Esophagus muscularis mucosa (tissue), 4 donors: ENCODE results near the gene CLDN6. TPM values are rescaled to one million over a fixed set of nuclear protein-coding genes. Genes with fewer than 3 reads are reported as not detected.

Experiments
- DNase-seq: peaks from one replicate; pipeline ENCODE4 v3.0.0-alpha.2; 2017; ENCODE audit errors: extremely low spot score
- H3K27ac ChIP-seq, 4 donors: fragments of 200-600 bp; sonication (generic); replicated peaks in 1 of 4; 1 replicate in 3 of 4; 2 replicates in 1 of 4; pipeline ENCODE4 v1.5.1; 2016 to 2019; ENCODE audit warnings: mild to moderate bottlenecking in 1 of 4
- H3K27me3 ChIP-seq, 4 donors: fragments of 200-600 bp; sonication (generic); one replicate each; pipeline versions ENCODE4 v1.5.1 to v1.6.0; 2016 to 2019
- H3K36me3 ChIP-seq, 4 donors: fragments of 200-600 bp; sonication (generic); one replicate each; pipeline ENCODE4 v1.5.1; 2016 to 2019
- H3K4me1 ChIP-seq, 4 donors: fragments of 200-600 bp; sonication (generic); one replicate each; pipeline ENCODE4 v1.5.1; 2016 to 2019
- H3K4me3 ChIP-seq, 4 donors: fragments of 200-600 bp; sonication (generic); 1 replicate in 2 of 4; 2 replicates in 2 of 4; pipeline ENCODE4 v1.5.1; 2016 to 2019; ENCODE audit warnings: mild to moderate bottlenecking in 4 of 4, moderate library complexity in 1 of 4
- H3K9me3 ChIP-seq, 4 donors: fragments of 200-600 bp; sonication (generic); 1 replicate in 3 of 4; 2 replicates in 1 of 4; pipeline ENCODE4 v1.5.1; 2016 to 2019
- EP300 ChIP-seq: sonication (generic); formaldehyde crosslinking; IDR thresholded peaks from one replicate; pipeline ENCODE4 v1.6.1; 2017; ENCODE audit warnings: antibody characterized with exemption
- POLR2A ChIP-seq: fragments of 450-650 bp; IDR thresholded peaks from one replicate; pipeline ENCODE4 v1.6.1; 2017; ENCODE audit warnings: antibody characterized with exemption, moderate library complexity, mild to moderate bottlenecking, low read depth
- POLR2AphosphoS5 ChIP-seq, 2 donors: sonication (generic); formaldehyde crosslinking; IDR thresholded peaks; one replicate each; pipeline ENCODE4 v1.6.1; 2017; ENCODE audit warnings: antibody characterized with exemption in 2 of 2
- WGBS: methylation state at CpG from one replicate; pipeline ENCODE4 v1.1.5; 2018; 5-methylcytosine and 5-hydroxymethylcytosine counted together
- intact Hi-C: fragments of 100-400 bp; cut with DNase I; formaldehyde crosslinking; loops from one replicate; pipeline ENCODE4 v1.15.1; 2023
- total RNA-seq, 4 donors: library from RNA; depleted of rRNA; stranded (reverse); fragments of >200 nt; gene quantifications; one replicate each; pipeline versions ENCODE4 v1.1.0 to v1.2.1, GENCODE V29; 2016
- TF ChIP-seq, protein P1 (sequence below), 3 experiments: fragments of 200-600 bp in 2 of 3; fragments of 450-650 bp in 1 of 3; sonication (generic) in 2 of 3; IDR thresholded peaks; one replicate each; pipeline ENCODE4 v1.5.1; 2017 to 2019; ENCODE audit warnings: antibody characterized with exemption in 3 of 3, mild to moderate bottlenecking in 2 of 3, moderate library complexity in 1 of 3

The CLDN6 gene
- total RNA-seq, 4 donors from 2014 or later, result not detected

DNA sequence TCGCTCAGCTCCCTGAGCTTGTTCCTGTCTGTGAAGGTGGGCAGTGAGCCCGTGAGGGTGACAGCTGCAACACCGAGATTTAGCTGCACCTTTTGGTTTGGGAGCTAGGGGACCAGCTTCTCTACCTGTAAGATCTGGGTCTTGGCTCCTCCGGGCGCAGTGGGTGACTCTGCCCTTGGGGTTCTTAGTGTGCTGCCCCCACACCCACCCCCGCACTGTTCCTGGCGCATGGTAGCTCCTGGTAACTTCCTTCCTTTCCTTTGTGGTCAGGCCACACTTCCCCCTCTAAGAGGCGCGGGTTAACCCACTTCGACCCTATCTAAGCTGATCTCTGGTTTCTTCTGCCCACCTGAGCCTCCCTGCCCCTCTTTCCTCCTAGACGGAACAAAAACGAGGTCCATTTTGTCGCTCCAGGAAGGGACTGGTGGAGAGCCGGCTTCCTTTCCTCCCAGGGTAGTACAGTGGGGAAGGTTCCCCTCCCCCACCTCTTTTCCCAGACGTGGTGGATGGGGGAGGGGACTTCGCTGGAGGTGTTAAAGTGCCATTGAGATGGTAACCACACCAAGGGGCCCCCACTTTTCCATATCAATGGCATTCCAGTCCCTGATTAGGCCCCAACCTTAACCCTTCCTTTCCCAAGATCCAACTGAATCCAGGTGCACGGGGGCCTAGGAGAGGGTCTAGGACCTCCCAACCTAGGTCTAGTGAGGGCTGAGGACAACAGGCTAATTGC is 9.9 kb downstream of the CLDN6 start:
- intact Hi-C loops, result no loop called here
- Histone ChIP-seq H3K27me3 (peaks cover 0 to 86% (median 23%) of the 10 kb centered on the region in 4 donors), H3K36me3 (no peaks in the 10 kb centered on the region), H3K27ac (no peak overlapping the region), H3K9me3 (no peaks in the 10 kb centered on the region), H3K4me3 (peak overlapping the region in 1 of 4 donors; percentile 16), H3K4me1 (peaks cover 3 to 18% (median 12%) of the 10 kb centered on the region in 4 donors)
- WGBS, result 29% methylated on average over 13 of the region's 17 CpGs
- TF ChIP-seq POLR2AphosphoS5 (IDR thresholded peaks at IDR 0.05) (no peak), EP300 (no peak), POLR2A (no peak)
- TF ChIP-seq, protein P1, sequence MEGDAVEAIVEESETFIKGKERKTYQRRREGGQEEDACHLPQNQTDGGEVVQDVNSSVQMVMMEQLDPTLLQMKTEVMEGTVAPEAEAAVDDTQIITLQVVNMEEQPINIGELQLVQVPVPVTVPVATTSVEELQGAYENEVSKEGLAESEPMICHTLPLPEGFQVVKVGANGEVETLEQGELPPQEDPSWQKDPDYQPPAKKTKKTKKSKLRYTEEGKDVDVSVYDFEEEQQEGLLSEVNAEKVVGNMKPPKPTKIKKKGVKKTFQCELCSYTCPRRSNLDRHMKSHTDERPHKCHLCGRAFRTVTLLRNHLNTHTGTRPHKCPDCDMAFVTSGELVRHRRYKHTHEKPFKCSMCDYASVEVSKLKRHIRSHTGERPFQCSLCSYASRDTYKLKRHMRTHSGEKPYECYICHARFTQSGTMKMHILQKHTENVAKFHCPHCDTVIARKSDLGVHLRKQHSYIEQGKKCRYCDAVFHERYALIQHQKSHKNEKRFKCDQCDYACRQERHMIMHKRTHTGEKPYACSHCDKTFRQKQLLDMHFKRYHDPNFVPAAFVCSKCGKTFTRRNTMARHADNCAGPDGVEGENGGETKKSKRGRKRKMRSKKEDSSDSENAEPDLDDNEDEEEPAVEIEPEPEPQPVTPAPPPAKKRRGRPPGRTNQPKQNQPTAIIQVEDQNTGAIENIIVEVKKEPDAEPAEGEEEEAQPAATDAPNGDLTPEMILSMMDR (IDR thresholded peaks at IDR 0.05), result no peak
- no peak for DNase-seq

DNA sequence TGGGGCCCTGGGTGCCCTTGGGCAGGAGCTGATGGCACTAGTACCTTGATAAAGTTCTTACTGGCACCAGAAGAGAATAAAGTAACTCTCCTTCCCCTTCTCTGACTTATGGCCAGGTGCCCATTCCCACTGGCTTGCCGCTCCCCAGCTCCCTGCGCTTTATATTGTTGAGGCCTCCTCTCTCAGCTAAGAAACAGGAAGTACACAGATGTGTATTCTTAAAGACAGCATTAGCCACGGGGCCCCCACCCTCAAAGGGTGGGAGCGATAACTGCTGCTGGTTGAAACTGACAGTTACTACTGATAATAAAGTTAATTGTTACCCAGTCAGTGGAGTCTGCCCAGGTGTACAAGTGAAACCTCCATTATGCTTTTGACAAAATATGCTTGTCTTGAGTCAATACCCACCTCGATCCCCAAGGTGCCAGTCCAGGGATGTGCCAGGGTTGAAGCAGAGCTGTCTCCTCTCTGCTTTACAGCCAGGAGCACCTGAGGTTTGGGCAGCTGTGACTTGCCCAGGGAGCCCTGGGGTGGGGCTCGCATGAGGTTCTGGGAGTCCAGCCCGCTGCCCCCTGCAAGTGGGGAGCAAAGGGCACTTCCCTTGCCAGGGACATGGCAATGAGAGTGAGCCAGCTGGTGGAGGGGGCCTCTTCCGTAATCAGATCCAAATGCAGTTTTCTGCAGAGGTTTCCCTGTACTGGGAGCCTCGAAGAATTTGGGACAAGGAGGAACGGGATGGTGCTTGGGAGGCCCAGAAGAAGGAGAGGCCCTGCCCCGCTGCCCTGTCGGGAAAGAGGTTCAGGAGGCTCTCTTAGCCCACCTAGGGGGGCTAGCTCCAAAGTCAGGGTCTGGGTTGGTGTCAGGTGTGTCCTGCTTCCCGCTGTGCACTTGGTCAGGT is 10.7 kb downstream of the CLDN6 start:
- Histone ChIP-seq H3K27me3 (peaks cover 0 to 84% (median 17%) of the 10 kb centered on the region in 4 donors), H3K9me3 (no peaks in the 10 kb centered on the region), H3K4me3 (peak overlapping the region in 1 of 4 donors; percentile 16), H3K4me1 (peaks cover 3 to 18% (median 12%) of the 10 kb centered on the region in 4 donors), H3K36me3 (no peaks in the 10 kb centered on the region), H3K27ac (no peak overlapping the region)
- intact Hi-C loops, result no loop called here
- DNase-seq, result no peak
- TF ChIP-seq EP300 (no peak), POLR2A (no peak), POLR2AphosphoS5 (IDR thresholded peaks at IDR 0.05) (no peak)
- TF ChIP-seq, protein P1 (IDR thresholded peaks at IDR 0.05), result no peak
- 53% methylated on average over 10 of the region's 13 CpGs for WGBS

DNA sequence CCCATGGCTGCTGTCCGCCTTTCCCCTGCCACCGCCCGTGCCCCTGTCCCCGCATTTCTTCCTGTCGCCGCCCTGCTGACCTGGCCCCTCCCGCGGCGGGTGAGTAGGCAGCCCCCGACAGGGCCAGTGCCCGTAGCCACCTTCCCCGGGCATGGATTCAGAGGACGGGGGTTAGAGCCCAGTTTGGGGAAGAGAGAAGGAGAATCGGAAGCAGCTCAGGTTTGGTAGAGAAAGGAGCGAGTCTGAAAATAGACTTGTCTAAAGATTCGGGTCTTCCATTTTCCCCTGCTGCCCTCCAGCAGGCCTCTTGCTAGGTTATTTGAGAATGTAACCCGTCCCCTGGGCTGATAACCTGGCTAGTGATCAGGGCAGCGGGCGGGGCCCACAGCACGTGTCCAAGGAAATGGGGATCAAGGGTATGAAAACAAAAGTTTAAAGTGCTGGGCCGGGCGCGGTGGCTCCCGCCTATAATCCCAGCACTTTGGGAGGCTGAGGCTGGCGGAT is 13.2 kb downstream of the CLDN6 start:
- H3K27ac ChIP-seq, result no peak overlapping the region
- WGBS, result 8% methylated on average over 21 of the region's 25 CpGs
- peak overlapping the region; percentile 38 to 66 (median 42) for H3K4me3 ChIP-seq
- H3K4me1 ChIP-seq, result peaks cover 3 to 18% (median 12%) of the 10 kb centered on the region in 4 donors
- H3K36me3 ChIP-seq, result no peaks in the 10 kb centered on the region
- no peaks in the 10 kb centered on the region for H3K9me3 ChIP-seq
- peaks cover 0 to 75% (median 8%) of the 10 kb centered on the region in 4 donors for H3K27me3 ChIP-seq
- no peak for DNase-seq
- intact Hi-C loops, result no loop called here
- TF ChIP-seq POLR2AphosphoS5 (IDR thresholded peaks at IDR 0.05) (no peak), EP300 (no peak), POLR2A (no peak)
- TF ChIP-seq, protein P1 (IDR thresholded peaks at IDR 0.05), result no peak

DNA sequence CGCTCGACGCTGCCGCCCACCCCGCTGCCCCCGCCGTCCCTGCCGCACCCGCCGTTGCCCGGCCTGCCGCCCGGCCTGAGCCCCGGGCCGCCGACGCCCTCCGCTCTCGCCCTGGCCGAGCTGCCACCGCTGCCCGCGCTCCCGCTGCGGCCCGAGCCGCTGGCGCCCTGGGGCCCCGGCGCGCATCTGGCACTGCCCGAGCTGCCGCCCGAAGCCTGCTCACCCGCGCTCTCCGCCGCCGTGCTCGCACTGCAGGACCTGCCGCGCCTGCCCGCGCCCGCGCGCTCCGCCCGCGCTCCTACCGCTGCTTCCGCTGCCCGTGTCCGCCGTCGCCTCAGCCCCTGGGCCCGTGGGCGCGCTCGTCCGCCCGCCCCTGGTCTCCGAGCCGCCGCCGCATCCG is 13.7 kb downstream of the CLDN6 start:
- H3K36me3 ChIP-seq, result no peaks in the 10 kb centered on the region
- H3K9me3 ChIP-seq, result no peaks in the 10 kb centered on the region
- DNase-seq, result no peak
- WGBS, result no CpG with 5 or more reads among the region's 67 CpGs
- no peak for TF ChIP-seq POLR2AphosphoS5 (IDR thresholded peaks at IDR 0.05)
- TF ChIP-seq, protein P1 (IDR thresholded peaks at IDR 0.05), result no peak
- TF ChIP-seq POLR2A, result no peak
- TF ChIP-seq EP300, result no peak
- H3K4me1 ChIP-seq, result peaks cover 3 to 18% (median 12%) of the 10 kb centered on the region in 4 donors
- peaks cover 0 to 73% (median 8%) of the 10 kb centered on the region in 4 donors for H3K27me3 ChIP-seq
- H3K27ac ChIP-seq, result no peak overlapping the region
- intact Hi-C loops, result no loop called here
- H3K4me3 ChIP-seq, result peak overlapping the region; percentile 38 to 66 (median 42)
